ENCODE results near the gene KSR1. TPM values are rescaled to one million over a fixed set of nuclear protein-coding genes. Genes with fewer than 3 reads are reported as not detected.

Gene KSR1
- polyA plus RNA-seq, 3 donors, result 23.5 to 203 (median 28.7) TPM

DNA sequence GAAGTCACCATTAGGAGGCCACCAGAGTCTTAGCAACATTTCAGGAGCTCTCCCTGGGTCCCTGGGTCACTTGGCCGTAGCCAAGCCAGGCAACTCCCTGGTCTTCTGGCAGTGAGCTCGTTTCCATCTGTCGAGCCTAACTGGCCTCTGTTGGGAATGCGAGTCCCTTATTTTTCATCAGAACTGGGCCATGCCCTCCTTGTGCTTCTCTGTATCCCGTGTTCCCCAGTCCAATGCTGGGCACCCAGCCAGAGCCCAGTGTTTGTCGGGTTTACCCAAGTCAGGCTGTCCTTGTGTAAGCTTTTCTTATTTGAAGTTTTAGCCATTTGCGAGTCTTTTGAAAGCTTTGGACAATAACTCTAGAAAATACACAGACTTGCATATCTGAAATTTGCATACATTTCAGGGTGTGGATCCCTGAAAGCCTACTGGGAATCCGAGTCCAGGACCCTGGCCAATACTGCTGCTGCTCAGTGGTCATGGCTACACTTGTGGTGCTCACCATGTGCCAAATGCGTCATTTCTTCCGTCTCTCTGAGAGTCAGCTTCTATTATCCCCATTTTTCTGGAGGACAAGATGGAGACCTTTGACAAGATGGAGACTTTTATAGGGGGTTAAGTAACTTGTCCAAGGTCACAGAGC, 93.1 kb downstream of the KSR1 start:
- WGBS, 3 donors, result 38 to 67% (median 61%) methylated on average over 10 of the region's 10 CpGs
- no peak overlapping the region for H3K27ac ChIP-seq (ENCODE audit: low read depth, low read length)

DNA sequence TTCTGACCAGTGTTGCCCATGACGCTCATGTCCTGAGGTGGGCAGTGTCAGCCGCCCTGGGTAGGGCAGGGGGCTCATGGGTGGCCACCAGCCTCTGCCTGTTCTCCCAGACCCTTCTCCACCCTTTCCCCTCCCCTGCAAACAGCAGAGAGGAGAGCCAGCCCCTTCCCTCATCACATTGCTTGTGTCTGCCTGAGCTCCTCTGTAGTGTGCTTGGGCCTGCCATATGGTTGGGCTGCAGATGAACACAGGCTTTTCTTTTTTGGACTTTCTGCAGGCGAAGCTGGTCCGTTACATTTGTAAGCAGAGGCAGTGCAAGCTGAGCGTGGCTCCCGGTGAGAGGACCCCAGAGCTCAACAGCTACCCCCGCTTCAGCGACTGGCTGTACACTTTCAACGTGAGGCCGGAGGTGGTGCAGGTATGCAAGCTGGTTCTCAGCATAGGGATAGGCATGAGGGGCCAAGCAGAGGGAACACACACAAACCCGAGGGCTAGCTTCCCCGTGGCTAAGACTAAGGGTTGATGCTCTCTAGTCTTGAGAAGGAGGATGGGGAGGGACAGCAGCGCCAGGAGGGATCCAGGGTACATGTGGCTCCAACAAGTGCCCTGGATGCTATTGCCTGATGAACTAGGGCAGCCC, 94.2 kb downstream of the KSR1 start:
- 94 to 98% (median 95%) methylated on average over 13 of the region's 13 CpGs for WGBS, 3 donors
- no peak overlapping the region for H3K27ac ChIP-seq (ENCODE audit: low read depth, low read length)

- WGBS, 3 donors, result 47 to 73% (median 69%) methylated on average over 3 of the region's 3 CpGs
- no peak overlapping the region for H3K27ac ChIP-seq (ENCODE audit: low read depth, low read length)
Measured at GRCh38 chr17:27550974-27551505, 94.8 kb downstream of the KSR1 start.

- WGBS, 3 donors, result 57 to 90% (median 81%) methylated on average over 12 of the region's 12 CpGs
- no peak overlapping the region for H3K27ac ChIP-seq (ENCODE audit: low read depth, low read length)
Measured at GRCh38 chr17:27551701-27552248, 95.5 kb downstream of the KSR1 start.

DNA sequence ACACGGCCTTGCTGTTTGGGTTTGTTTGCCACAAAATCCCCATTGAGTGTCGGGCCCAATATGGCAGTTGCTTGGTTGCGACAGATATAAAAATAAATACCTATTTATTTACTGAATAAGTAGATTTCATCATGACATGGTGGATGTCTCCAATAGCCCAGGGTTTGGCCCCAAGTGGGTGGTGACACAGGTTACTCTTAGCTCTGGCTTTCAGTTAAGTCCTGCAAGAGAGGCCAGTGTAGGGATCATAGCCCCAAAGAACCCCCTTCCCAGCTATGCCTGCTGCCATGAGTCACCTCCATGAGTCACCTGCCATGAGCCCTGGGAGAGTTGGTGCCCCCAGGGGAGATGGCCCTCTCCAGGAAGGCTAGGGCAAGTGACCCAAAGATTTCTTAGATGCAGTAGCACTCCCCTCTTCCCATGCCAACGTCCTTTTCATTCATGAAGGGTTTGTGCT, 96.1 kb downstream of the KSR1 start:
- WGBS, 3 donors, result 77 to 87% (median 79%) methylated on average over 4 of the region's 4 CpGs
- no peak overlapping the region for H3K27ac ChIP-seq (ENCODE audit: low read depth, low read length)

DNA sequence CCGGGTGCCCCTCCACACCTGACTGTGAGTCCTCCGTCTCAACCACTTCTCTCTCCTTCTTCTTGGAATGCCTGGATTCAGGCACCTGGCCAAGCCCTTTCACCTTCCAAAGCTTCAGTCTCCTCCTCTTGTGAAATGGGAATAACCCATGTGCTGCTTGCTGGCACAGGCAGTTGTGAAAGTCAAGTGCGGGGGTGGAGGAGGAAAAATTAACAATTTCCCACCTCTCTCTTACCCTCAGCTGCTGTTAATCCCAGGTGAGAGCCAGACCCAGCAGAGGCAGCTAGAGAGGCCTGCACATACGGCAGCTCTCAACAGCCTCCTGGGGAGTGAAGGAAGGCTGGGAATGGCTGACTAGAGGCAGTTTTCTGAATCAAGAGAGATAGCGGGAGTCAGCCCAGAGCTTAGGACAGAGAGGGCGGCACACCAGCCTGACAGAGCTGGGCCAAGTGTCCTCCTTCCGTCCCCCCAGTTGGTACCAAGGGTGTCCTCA, 96.8 kb downstream of the KSR1 start:
- H3K27ac ChIP-seq (ENCODE audit: low read depth, low read length), result no peak overlapping the region
- WGBS, 3 donors, result 36 to 73% (median 64%) methylated on average over 7 of the region's 7 CpGs

- WGBS, 3 donors, result 41 to 82% (median 73%) methylated on average over 11 of the region's 11 CpGs
- no peak overlapping the region for H3K27ac ChIP-seq (ENCODE audit: low read depth, low read length)
Measured at GRCh38 chr17:27554152-27554551, 97.9 kb downstream of the KSR1 start.

DNA sequence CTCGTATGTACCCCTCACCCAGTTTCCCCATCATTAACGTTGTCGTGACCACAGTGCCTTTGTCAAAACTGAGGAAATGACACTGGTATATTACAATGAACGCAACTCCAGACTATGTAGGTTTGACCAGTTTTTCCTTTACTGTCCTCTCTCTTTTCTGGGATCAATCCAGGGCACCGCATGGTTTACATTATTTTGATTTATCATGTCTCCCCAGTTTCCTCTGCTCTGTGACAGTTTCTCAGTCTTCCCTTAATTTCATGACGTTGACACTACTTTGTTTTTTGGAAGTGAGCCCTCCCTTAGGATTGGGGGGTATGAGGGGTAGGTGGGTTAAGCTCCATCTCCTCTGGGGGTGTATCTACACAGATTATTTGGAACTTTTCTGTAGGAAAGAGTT, 98.7 kb downstream of the KSR1 start:
- WGBS, 3 donors, result 52 to 84% (median 69%) methylated on average over 6 of the region's 6 CpGs
- H3K27ac ChIP-seq (ENCODE audit: low read depth, low read length), result no peak overlapping the region

DNA sequence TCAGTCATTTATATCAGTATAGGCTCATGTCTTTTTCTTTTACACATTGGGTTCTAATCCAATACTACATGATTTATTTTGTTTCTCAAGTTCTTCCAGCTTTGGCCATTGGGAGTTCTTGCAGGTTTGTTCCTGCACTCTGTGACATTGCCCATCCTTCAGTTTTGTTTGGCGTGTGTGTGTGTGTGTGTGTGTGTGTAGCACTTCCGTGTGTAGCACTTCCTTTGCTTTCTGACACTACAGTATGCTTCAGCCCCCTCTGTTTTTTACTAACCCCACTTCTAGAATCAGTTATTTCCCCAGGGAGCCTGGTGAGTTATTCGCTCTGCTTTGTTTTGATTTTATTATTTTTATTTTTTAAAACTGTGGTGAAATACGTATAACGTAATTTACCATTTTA, 99.1 kb downstream of the KSR1 start:
- 47 to 74% (median 50%) methylated on average over 5 of the region's 5 CpGs for WGBS, 3 donors
- H3K27ac ChIP-seq (ENCODE audit: low read depth, low read length), result no peak overlapping the region

DNA sequence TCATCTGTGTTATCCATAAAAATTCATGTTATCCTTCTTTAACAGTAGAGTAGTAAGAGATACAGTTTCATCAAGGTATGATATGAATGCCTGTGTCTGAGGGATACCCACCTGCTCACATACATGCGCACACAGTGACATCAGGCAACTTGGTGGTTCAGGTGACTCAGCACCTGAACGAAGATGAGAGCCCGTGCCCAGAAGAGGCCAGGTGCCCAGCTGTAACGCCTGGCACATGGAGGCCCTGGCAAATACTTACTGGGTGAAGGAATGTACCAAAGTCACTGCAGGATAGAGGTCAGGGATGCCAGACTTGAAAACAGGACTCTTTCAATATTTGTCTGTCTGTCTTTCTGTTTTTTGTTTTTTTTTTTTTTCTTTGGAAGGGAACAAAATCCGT, 102.1 kb downstream of the KSR1 start:
- no peak overlapping the region for H3K27ac ChIP-seq (ENCODE audit: low read depth, low read length)
- WGBS, 3 donors, result 47 to 92% (median 84%) methylated on average over 5 of the region's 5 CpGs

DNA sequence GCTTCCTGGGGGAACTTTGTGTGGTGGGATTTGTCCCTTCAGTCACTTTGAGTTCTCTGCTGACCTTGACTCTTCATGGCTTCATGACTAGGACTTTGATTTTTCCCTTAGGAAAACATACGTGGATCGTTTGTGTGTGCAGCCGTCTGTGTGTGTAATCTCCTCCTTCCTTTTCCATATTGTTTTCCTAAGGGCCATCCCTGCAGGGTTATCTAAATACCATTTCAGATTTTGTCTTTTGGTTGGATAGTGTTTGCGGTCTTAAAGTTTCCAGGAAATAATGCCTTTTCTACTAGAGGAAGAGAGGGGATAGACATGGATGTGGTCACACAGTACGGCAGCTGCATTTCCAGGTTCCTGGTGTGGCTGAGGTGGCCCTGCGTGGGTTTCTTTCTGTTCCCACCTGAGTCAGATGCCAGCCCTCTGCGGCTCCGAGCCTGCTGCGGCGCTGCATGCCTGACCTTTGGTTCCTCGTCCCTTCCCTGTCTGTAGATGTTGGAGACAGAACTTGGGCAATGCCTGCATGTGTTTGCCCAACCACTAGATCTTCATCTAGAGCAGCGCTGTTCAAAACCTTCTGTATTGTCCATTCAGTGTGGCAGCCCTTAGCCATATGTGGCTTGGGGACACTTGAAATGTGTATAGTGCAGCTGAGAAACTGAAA, 102.7 kb downstream of the KSR1 start:
- WGBS, 3 donors, result 36 to 61% (median 58%) methylated on average over 12 of the region's 12 CpGs
- H3K27ac ChIP-seq (ENCODE audit: low read depth, low read length), result no peak overlapping the region

- H3K27ac ChIP-seq (ENCODE audit: low read depth, low read length), result peak overlapping the region; percentile 63
- WGBS, 3 donors, result 21 to 46% (median 23%) methylated on average over 22 of the region's 22 CpGs
Measured at GRCh38 chr17:27559506-27560481, 103.5 kb downstream of the KSR1 start.

- WGBS, 3 donors, result 49 to 68% (median 62%) methylated on average over 4 of the region's 4 CpGs
- H3K27ac ChIP-seq (ENCODE audit: low read depth, low read length), result peak overlapping the region; percentile 63
Measured at GRCh38 chr17:27560668-27561067, 104.4 kb downstream of the KSR1 start.

- no peak overlapping the region for H3K27ac ChIP-seq (ENCODE audit: low read depth, low read length)
- 79 to 81% (median 80%) methylated on average over 8 of the region's 8 CpGs for WGBS, 3 donors
Measured at GRCh38 chr17:27562777-27563455, 106.7 kb downstream of the KSR1 start.

- 65 to 82% (median 74%) methylated on average over 7 of the region's 7 CpGs for WGBS, 3 donors
- no peak overlapping the region for H3K27ac ChIP-seq (ENCODE audit: low read depth, low read length)
Measured at GRCh38 chr17:27563532-27563931, 107.3 kb downstream of the KSR1 start.

DNA sequence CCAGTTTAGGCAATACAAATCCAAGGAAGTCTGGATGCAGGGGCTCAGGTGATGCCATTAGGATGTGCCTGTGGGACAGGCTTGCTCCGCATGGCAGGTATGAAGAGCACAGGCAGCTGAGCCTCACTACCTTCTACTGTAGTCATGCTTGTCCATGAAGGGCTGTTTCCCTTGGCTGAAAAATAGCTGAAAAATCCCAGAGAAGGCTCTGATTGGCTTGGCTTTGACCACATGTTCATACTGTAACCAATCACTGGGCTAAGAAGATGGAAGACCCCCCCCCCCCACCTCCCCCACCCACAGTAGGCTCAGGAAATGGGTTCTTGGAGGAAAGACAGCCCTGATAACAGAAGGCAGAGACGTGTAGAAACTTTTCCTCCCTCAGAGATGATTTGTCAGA, 108.2 kb downstream of the KSR1 start:
- no peak overlapping the region for H3K27ac ChIP-seq (ENCODE audit: low read depth, low read length)
- 60 to 72% (median 67%) methylated on average over 2 of the region's 2 CpGs for WGBS, 3 donors

DNA sequence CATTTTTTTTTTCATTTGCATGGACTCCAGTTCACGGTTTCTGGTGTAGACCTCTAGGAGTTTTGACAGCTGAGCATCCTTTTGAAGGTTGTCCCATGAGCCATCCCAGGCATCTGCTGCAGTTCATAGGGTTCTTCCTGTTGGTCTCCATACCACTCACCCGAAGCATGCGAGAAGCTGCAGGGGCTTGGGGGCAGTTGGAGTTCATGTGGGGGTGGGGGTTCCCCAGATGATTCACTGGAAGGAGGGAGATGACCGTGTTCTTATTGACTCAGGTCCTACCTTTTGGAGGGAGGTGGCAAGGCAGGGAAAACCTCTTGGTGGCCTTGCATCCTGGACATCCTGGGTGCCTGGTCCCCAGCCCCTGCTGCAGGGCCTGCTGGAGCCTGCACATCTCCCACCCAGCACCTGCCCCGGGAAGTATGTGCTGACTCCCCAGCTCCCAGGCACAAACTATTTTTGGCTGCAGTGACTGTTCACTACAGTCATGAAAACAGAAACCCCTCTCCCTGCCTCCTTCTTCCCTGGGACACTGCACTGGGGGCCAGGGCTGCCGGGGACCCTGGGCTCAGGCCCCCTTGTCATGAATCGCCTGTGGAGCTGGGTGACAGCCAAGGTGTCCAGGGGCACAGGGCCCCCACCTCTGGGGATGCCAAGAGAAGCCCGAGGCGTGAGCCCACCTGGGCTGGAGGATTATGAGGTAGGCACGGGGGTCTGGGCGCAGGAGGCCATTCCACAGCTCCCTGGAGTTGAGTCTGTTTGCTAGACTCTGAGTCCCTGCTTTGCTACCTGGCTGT, 109.8 kb downstream of the KSR1 start:
- 73 to 80% (median 78%) methylated on average over 11 of the region's 11 CpGs for WGBS, 3 donors
- H3K27ac ChIP-seq (ENCODE audit: low read depth, low read length), result no peak overlapping the region

Measured in adipose tissue (tissue), 3 donors.